Esophagus (tissue), 2 donors: Measurements from ENCODE around the gene RNASEH1. TPM values are rescaled to one million over a fixed set of nuclear protein-coding genes. Genes with fewer than 3 reads are reported as not detected.

Experiments
- H3K27ac ChIP-seq, 2 donors: one replicate each; pipeline ENCODE4 v1.5.1; 2013; ENCODE audit warnings: low read depth in 2 of 2, mild to moderate bottlenecking in 2 of 2, inconsistent platforms in 1 of 2, low read length in 1 of 2, moderate library complexity in 1 of 2
- H3K27me3 ChIP-seq, 2 donors: one replicate each; pipeline ENCODE4 v1.6.1; 2013; ENCODE audit warnings: low read length in 2 of 2, control low read depth in 1 of 2, mild to moderate bottlenecking in 1 of 2; ENCODE audit not compliant: insufficient read depth in 2 of 2, control insufficient read depth in 1 of 2
- H3K36me3 ChIP-seq, 2 donors: one replicate each; pipeline ENCODE4 v1.6.1; 2013; ENCODE audit warnings: low read length in 1 of 2; ENCODE audit not compliant: control insufficient read depth in 2 of 2, insufficient read depth in 2 of 2
- H3K4me1 ChIP-seq, 2 donors: one replicate each; pipeline ENCODE4 v1.6.1; 2013; ENCODE audit warnings: low read length in 1 of 2; ENCODE audit not compliant: control insufficient read depth in 2 of 2, insufficient read depth in 2 of 2
- H3K4me3 ChIP-seq, 2 donors: one replicate each; pipeline ENCODE4 v1.5.1; 2013; ENCODE audit warnings: low read length in 2 of 2, mild to moderate bottlenecking in 2 of 2, low read depth in 1 of 2, moderate library complexity in 1 of 2
- H3K9me3 ChIP-seq, 2 donors: one replicate each; pipeline ENCODE4 v1.6.1; 2013; ENCODE audit warnings: mild to moderate bottlenecking in 2 of 2, low read depth in 1 of 2, low read length in 1 of 2, moderate library complexity in 1 of 2; ENCODE audit not compliant: control insufficient read depth in 2 of 2, insufficient read depth in 1 of 2
- WGBS, 2 donors: extraction: QIAGEN DNeasy Blood & Tissue Kit; methylation state at CpG; one replicate each; pipeline ENCODE4 v1.1.7; 2013; 5-methylcytosine and 5-hydroxymethylcytosine counted together
- polyA plus RNA-seq, 2 donors: library from polyadenylated mRNA; stranded (reverse); fragments of 200-250 nt; gene quantifications; one replicate each; pipeline ENCODE4 v1.2.3, GENCODE V29; 2013
- donor health status: healthy with polysubstance abuse.
- donor health status: Bipolar disorder and iron deficiency.

Gene RNASEH1
- polyA plus RNA-seq, 2 donors = 5.7 to 10.1 TPM

GRCh38 chr2:3566806-3567205 lies 8.7 kb upstream of the RNASEH1 start:
- Histone ChIP-seq H3K27me3 (no peaks in the 10 kb centered on the region), H3K27ac (no peak overlapping the region), H3K9me3 (no peaks in the 10 kb centered on the region), H3K36me3 (no peaks in the 10 kb centered on the region), H3K4me3 (no peak overlapping the region), H3K4me1 (no peaks in the 10 kb centered on the region)
- WGBS, 2 donors = 95 to 96% methylated on average over 9 of the region's 9 CpGs

DNA sequence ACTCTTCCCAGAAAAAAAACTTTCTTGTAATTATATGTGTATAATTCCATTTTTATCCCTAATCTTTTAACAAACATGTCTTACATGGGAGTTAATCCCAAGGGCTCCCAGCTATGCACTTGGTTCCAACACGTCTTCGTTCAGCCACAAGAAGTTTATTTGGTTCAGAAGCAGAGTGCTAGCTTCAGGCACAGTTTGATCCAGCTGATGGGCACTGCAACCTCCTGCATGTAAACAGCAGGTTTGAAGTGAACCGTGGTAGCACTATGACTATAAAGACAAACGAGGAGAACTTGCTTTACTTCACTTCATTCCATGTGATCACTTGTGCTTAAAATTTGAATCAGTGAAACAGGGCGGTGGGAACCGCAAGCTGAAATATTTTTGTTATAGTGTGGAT lies 7.0 kb upstream of the RNASEH1 start:
- Histone ChIP-seq H3K4me1 (no peaks in the 10 kb centered on the region), H3K27ac (no peak overlapping the region), H3K27me3 (no peaks in the 10 kb centered on the region), H3K9me3 (no peaks in the 10 kb centered on the region), H3K4me3 (no peak overlapping the region), H3K36me3 (no peaks in the 10 kb centered on the region)
- 50 to 71% methylated on average over 6 of the region's 6 CpGs for WGBS, 2 donors

GRCh38 chr2:3563521-3563976 lies 5.4 kb upstream of the RNASEH1 start:
- H3K4me1 ChIP-seq = peaks cover 2 to 3% of the 10 kb centered on the region in 2 donors
- no peaks in the 10 kb centered on the region for H3K9me3 ChIP-seq
- no peak overlapping the region for H3K27ac ChIP-seq
- WGBS, 2 donors = 90 to 92% methylated on average over 5 of the region's 5 CpGs
- H3K36me3 ChIP-seq = no peaks in the 10 kb centered on the region
- H3K27me3 ChIP-seq = no peaks in the 10 kb centered on the region
- no peak overlapping the region for H3K4me3 ChIP-seq

- 0% methylated on average over 40 of the region's 40 CpGs for WGBS, 2 donors
Observed at GRCh38 chr2:3557639-3558204, 411 bp downstream of the RNASEH1 start.

DNA sequence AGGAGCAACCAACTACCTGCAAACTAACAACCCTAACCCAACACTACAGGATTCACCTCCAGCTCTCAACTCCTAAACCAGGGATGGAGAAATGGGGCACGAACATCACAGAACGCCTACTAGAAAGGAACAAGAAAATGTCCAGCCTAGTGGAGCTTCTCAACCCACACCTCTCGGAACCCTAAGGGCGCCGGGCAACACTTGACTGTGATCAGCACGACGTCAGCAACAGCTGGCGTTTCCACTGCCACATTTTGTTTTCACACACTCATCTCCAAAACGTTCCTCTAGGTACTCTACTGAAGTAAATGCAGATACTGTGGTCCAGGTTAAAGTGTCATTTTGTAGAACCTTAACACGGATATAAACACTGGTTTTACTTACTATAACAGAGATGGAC lies 4.2 kb downstream of the RNASEH1 start:
- peaks cover 16 to 20% of the 10 kb centered on the region in 2 donors for H3K36me3 ChIP-seq

More at GRCh38 chr2:3557639-3558204, 411 bp downstream of the RNASEH1 start:
- Histone ChIP-seq H3K27ac (peak overlapping the region; percentile 97 to 98), H3K4me3 (peak overlapping the region; percentile 97 to 100), H3K4me1 (peaks cover 2 to 3% of the 10 kb centered on the region in 2 donors), H3K9me3 (no peaks in the 10 kb centered on the region), H3K27me3 (no peaks in the 10 kb centered on the region), H3K36me3 (peaks cover 5 to 7% of the 10 kb centered on the region in 2 donors)

GRCh38 chr2:3547915-3548314 lies 10.2 kb downstream of the RNASEH1 start:
- WGBS, 2 donors = 90 to 93% methylated on average over 2 of the region's 2 CpGs
- no peaks in the 10 kb centered on the region for H3K27me3 ChIP-seq
- H3K36me3 ChIP-seq = peaks cover 20 to 29% of the 10 kb centered on the region in 2 donors
- no peak overlapping the region for H3K27ac ChIP-seq
- no peaks in the 10 kb centered on the region for H3K4me1 ChIP-seq
- no peak overlapping the region for H3K4me3 ChIP-seq
- no peaks in the 10 kb centered on the region for H3K9me3 ChIP-seq

More for the DNA sequence above, 4.2 kb downstream of the RNASEH1 start:
- H3K27me3 ChIP-seq = no peaks in the 10 kb centered on the region
- H3K27ac ChIP-seq = no peak overlapping the region
- no peak overlapping the region for H3K4me3 ChIP-seq
- no peaks in the 10 kb centered on the region for H3K9me3 ChIP-seq
- peaks cover 0 to 3% of the 10 kb centered on the region in 2 donors for H3K4me1 ChIP-seq
- 91% methylated on average over 10 of the region's 10 CpGs for WGBS, 2 donors

DNA sequence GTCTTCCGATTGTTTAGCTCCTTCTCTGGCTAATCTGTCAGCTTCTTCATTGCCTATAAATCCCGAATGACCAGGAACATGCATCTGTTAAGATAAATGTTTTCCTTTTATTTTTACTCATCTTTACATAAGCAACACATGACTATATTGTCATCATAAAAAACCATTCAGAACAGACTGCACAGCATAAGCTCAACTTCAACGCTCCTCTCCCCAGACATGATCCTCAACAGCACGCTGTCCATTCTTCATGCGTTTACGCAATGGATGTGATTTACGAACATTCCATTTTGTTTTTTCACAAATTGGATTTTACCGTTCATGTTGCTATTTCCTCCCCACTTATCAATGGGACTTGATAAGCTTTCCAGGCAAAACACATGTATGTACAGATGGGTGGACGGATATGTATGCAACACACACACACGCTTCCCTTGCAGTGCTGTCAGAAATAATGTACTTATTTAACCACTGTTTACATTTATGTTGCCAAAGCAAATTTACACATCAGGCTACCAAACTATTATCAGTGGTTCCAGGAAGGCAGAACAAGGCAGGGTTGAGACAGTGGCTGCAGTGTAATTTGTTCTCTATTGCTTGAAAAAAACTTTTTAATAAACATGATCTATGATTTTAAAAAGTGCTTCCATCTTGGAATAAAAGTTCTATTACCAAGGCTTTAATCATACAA lies 12.2 kb downstream of the RNASEH1 start:
- no peaks in the 10 kb centered on the region for H3K27me3 ChIP-seq
- no peaks in the 10 kb centered on the region for H3K4me1 ChIP-seq
- 83 to 90% methylated on average over 10 of the region's 10 CpGs for WGBS, 2 donors
- H3K9me3 ChIP-seq = no peaks in the 10 kb centered on the region
- H3K27ac ChIP-seq = no peak overlapping the region
- peaks cover 13 to 29% of the 10 kb centered on the region in 2 donors for H3K36me3 ChIP-seq
- no peak overlapping the region for H3K4me3 ChIP-seq

GRCh38 chr2:3543023-3543683 lies 15.0 kb downstream of the RNASEH1 start:
- H3K27ac ChIP-seq = no peak overlapping the region
- H3K27me3 ChIP-seq = no peaks in the 10 kb centered on the region
- H3K4me3 ChIP-seq = no peak overlapping the region
- WGBS, 2 donors = 77 to 82% methylated on average over 6 of the region's 6 CpGs
- peaks cover 6 to 26% of the 10 kb centered on the region in 2 donors for H3K36me3 ChIP-seq
- no peaks in the 10 kb centered on the region for H3K4me1 ChIP-seq
- no peaks in the 10 kb centered on the region for H3K9me3 ChIP-seq

GRCh38 chr2:3542107-3542506 lies 16.0 kb downstream of the RNASEH1 start:
- H3K9me3 ChIP-seq = no peaks in the 10 kb centered on the region
- WGBS, 2 donors = 91 to 93% methylated on average over 5 of the region's 5 CpGs

More at GRCh38 chr2:3542107-3542506, 16.0 kb downstream of the RNASEH1 start:
- peaks cover 6 to 26% of the 10 kb centered on the region in 2 donors for H3K36me3 ChIP-seq
- no peaks in the 10 kb centered on the region for H3K4me1 ChIP-seq
- H3K27ac ChIP-seq = no peak overlapping the region
- no peaks in the 10 kb centered on the region for H3K27me3 ChIP-seq
- H3K4me3 ChIP-seq = no peak overlapping the region
